Panc1 (cell line): ENCODE data around the gene OR2D2. TPM values are rescaled to one million over a fixed set of nuclear protein-coding genes. Genes with fewer than 3 reads are reported as not detected.
"Not testable (repeated sequence)": the region's sequence is repeated elsewhere in the genome, so short reads cannot be mapped to it uniquely, and the experiment has no call there.

Source experiments
- ATAC-seq: fragments of 200-7000 bp; cut with Tn5 transposase; 2 replicates; pipeline ENCODE4 v1.9.1; 2020; ENCODE audit warnings: mild to moderate bottlenecking, moderate library complexity
- BruUV-seq: library from RNA; stranded (reverse); fragments of 400-500 nt; replicated peaks from 2 replicates; lab custom pipeline; 2021; lab: Mats Ljungman, UMichigan
- CTCF ChIA-PET: fragments of 300-600 bp; sonication (Branson Sonifier 250); formaldehyde crosslinking; loops from one replicate; lab custom pipeline; 2022; ENCODE audit warnings: antibody characterized with exemption; lab: Charles Lee
- POLR2A ChIA-PET: fragments of 300-600 bp; sonication (Branson Sonifier 250); formaldehyde crosslinking; loops from one replicate; lab custom pipeline; 2022; ENCODE audit warnings: antibody characterized with exemption; lab: Charles Lee
- DNase-seq: peaks from one replicate; pipeline ENCODE4 v3.0.0-alpha.2; 2010; ENCODE audit warnings: low read depth, low spot score
- H3K27ac ChIP-seq: 2 replicates; pipeline ENCODE4 v1.5.1; 2011; ENCODE audit warnings: mild to moderate bottlenecking, low read length, inconsistent platforms
- H3K27me3 ChIP-seq: fragments of 200-500 bp; sonication (Bioruptor generic); 2 replicates; pipeline ENCODE4 v1.6.0; 2014; ENCODE audit warnings: low read length, inconsistent platforms; ENCODE audit not compliant: control insufficient read depth, insufficient read depth
- H3K36me3 ChIP-seq: fragments of 200-500 bp; sonication (Bioruptor generic); 2 replicates; pipeline ENCODE4 v1.5.1; 2014; ENCODE audit warnings: inconsistent platforms, mild to moderate bottlenecking, low read length, moderate library complexity; ENCODE audit not compliant: control insufficient read depth, insufficient read depth
- H3K4me1 ChIP-seq: 2 replicates; pipeline ENCODE4 v1.5.1; 2011; ENCODE audit warnings: inconsistent platforms, mild to moderate bottlenecking, low read length, moderate library complexity; ENCODE audit not compliant: control insufficient read depth, insufficient read depth
- H3K4me3 ChIP-seq, 2 experiments: 2 replicates each; pipeline ENCODE4 v1.5.1; 2011 to 2012; ENCODE audit warnings: low read depth in 2 of 2, low read length in 2 of 2, mild to moderate bottlenecking in 2 of 2, inconsistent platforms in 1 of 2, moderate library complexity in 1 of 2
- H3K9me3 ChIP-seq: fragments of 200-500 bp; sonication (Bioruptor generic); 2 replicates; pipeline ENCODE4 v1.5.1; 2014; ENCODE audit warnings: low read depth, mild to moderate bottlenecking, inconsistent platforms, low read length, moderate library complexity; ENCODE audit not compliant: control insufficient read depth, insufficient read depth
- POLR2AphosphoS5 ChIP-seq: IDR thresholded peaks from 2 replicates; pipeline ENCODE4 v1.6.1; 2012; ENCODE audit warnings: mild to moderate bottlenecking, low read depth, low read length, moderate library complexity
- SIN3A ChIP-seq: IDR thresholded peaks from 2 replicates; pipeline ENCODE4 v1.6.1; 2012; ENCODE audit warnings: low read depth, mild to moderate bottlenecking, low read length, moderate library complexity, borderline replicate concordance; ENCODE audit not compliant: insufficient read depth
- TCF7L2 ChIP-seq: IDR thresholded peaks from 2 replicates; pipeline ENCODE4 v1.6.1; 2011; ENCODE audit warnings: mild to moderate bottlenecking, low read depth, low read length, inconsistent platforms
- in situ Hi-C: cut with HindIII; loops from 2 replicates; pipeline ENCODE4 v1.10.0; 2016; ENCODE audit warnings: low sequenced_read_pairs, low pct_unique_long_range_greater_than_20kb
- intact Hi-C: fragments of 100-400 bp; cut with micrococcal nuclease; formaldehyde crosslinking; loops from one replicate; pipeline ENCODE4 v1.10.0; 2022; ENCODE audit not compliant: unreplicated experiment
- total RNA-seq: library from RNA; stranded (reverse); gene quantifications from one replicate; pipeline ENCODE4 v1.2.1, GENCODE V29; 2021; ENCODE audit not compliant: unreplicated experiment
- TF ChIP-seq, protein P1 (sequence below): fragments of 450-650 bp; IDR thresholded peaks from 2 replicates; pipeline ENCODE4 v1.5.1; 2017; ENCODE audit warnings: mild to moderate bottlenecking
- TF ChIP-seq, protein P2 (sequence below), 2 experiments: IDR thresholded peaks; 2 replicates each; pipeline ENCODE4 v1.6.1; 2011 to 2012; ENCODE audit warnings: low read depth in 2 of 2, control low read depth in 1 of 2, low read length in 1 of 2, mild to moderate bottlenecking in 1 of 2, moderate library complexity in 1 of 2; ENCODE audit not compliant: insufficient read depth in 1 of 2

The OR2D2 gene
- total RNA-seq, 1 experiment from 2014 or later, result 0.49 TPM

DNA sequence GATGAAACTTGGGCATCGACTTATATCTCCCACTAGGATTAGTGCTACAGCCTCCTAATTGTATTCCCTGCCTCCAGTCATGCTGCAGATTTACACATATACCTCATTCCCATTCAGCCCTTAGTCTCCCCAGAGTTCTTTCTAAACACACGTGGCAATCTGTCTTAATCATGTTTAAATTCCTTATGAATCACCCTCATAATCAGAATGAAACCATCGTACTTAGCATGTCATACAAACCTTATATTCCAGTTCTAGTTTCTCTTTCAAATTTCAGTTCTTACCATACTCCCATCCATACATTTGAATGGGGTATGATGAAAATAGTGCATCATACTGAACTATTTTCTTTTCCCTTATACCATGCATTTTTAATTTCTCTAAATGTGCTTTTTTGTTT lies 35.4 kb downstream of the OR2D2 start:
- POLR2A ChIA-PET, result no interaction called here
- intact Hi-C loops, result no loop called here
- DNase-seq, result no peak
- no peak overlapping the region for H3K4me3 ChIP-seq
- no TSS peak for BruUV-seq
- CTCF ChIA-PET, result no interaction called here
- no peak for TF ChIP-seq TCF7L2
- TF ChIP-seq, protein P1, sequence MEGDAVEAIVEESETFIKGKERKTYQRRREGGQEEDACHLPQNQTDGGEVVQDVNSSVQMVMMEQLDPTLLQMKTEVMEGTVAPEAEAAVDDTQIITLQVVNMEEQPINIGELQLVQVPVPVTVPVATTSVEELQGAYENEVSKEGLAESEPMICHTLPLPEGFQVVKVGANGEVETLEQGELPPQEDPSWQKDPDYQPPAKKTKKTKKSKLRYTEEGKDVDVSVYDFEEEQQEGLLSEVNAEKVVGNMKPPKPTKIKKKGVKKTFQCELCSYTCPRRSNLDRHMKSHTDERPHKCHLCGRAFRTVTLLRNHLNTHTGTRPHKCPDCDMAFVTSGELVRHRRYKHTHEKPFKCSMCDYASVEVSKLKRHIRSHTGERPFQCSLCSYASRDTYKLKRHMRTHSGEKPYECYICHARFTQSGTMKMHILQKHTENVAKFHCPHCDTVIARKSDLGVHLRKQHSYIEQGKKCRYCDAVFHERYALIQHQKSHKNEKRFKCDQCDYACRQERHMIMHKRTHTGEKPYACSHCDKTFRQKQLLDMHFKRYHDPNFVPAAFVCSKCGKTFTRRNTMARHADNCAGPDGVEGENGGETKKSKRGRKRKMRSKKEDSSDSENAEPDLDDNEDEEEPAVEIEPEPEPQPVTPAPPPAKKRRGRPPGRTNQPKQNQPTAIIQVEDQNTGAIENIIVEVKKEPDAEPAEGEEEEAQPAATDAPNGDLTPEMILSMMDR, result no peak
- TF ChIP-seq SIN3A, result no peak
- TF ChIP-seq, protein P2, sequence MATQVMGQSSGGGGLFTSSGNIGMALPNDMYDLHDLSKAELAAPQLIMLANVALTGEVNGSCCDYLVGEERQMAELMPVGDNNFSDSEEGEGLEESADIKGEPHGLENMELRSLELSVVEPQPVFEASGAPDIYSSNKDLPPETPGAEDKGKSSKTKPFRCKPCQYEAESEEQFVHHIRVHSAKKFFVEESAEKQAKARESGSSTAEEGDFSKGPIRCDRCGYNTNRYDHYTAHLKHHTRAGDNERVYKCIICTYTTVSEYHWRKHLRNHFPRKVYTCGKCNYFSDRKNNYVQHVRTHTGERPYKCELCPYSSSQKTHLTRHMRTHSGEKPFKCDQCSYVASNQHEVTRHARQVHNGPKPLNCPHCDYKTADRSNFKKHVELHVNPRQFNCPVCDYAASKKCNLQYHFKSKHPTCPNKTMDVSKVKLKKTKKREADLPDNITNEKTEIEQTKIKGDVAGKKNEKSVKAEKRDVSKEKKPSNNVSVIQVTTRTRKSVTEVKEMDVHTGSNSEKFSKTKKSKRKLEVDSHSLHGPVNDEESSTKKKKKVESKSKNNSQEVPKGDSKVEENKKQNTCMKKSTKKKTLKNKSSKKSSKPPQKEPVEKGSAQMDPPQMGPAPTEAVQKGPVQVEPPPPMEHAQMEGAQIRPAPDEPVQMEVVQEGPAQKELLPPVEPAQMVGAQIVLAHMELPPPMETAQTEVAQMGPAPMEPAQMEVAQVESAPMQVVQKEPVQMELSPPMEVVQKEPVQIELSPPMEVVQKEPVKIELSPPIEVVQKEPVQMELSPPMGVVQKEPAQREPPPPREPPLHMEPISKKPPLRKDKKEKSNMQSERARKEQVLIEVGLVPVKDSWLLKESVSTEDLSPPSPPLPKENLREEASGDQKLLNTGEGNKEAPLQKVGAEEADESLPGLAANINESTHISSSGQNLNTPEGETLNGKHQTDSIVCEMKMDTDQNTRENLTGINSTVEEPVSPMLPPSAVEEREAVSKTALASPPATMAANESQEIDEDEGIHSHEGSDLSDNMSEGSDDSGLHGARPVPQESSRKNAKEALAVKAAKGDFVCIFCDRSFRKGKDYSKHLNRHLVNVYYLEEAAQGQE (IDR thresholded peaks at IDR 0.05; ENCODE audit: insufficient read depth in 1 of 2, low read depth in 2 of 2, low read length in 1 of 2), result no peak
- no peak for TF ChIP-seq POLR2AphosphoS5
- H3K36me3 ChIP-seq, result no peaks in the 10 kb centered on the region
- no peak overlapping the region for H3K27ac ChIP-seq
- H3K9me3 ChIP-seq, result no peaks in the 10 kb centered on the region
- no peak for ATAC-seq
- no peaks in the 10 kb centered on the region for H3K4me1 ChIP-seq
- no peaks in the 10 kb centered on the region for H3K27me3 ChIP-seq
- in situ Hi-C loops, result no loop called here

DNA sequence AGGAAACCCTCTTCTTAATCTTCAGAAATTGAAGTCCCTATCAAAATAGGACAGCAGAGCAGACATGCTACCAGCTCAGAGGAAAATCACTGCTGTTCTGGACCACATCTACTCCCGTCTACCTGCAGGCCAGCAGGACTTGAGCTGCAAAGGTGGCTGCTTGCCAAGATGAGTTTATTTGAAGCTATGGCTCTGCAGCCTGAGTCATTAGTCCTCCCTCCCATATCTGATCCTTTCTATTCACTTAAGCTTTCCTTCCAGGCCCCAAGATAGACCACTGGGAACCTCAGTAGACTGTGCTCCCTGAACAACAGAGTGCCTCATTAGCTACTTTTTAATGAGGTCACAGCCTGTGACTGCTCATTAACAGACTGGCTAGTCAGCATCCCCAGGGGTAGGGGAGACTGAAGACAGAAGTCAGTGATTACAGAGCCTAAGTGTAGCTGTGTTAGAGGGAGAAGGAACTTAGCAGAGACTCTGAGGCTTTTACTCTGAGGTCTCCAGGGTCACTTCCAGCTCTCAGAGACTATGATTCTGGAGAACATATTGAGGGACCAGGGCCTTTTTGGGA lies 36.2 kb downstream of the OR2D2 start:
- no peaks in the 10 kb centered on the region for H3K4me1 ChIP-seq
- in situ Hi-C loops, result no loop called here

DNA sequence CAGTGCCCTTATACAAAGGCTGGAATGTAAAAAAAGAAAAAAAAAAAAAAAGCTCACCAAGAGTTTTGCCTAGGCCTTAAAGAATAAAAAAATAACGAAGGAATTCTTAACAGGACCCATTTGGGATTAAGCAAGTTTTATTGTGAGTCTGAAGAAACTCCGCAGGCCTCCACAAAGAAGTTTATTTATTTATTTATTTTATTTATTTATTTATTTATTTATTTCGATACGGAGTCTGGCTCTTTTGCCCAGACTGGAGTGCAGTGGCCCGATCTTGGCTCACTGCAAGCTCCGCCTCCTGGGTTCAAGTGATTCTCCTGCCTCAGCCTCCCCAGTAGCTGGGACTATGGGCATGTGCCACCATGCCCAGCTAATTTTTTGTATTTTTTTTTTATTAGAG lies 37.5 kb downstream of the OR2D2 start:
- H3K27me3 ChIP-seq, in situ Hi-C loops, ATAC-seq, H3K9me3 ChIP-seq, intact Hi-C loops, H3K4me3 ChIP-seq, DNase-seq, H3K36me3 ChIP-seq, POLR2A ChIA-PET, H3K4me1 ChIP-seq, H3K27ac ChIP-seq, BruUV-seq: not testable (repeated sequence)
- CTCF ChIA-PET, result interaction anchor here (0.6 kb wide), 2 partner anchors 306 to 1253 kb away, joined by 4 to 5 read pairs; no protein-coding TSS in a partner anchor

More for the DNA sequence above, 36.2 kb downstream of the OR2D2 start:
- no peak overlapping the region for H3K27ac ChIP-seq
- no peak for TF ChIP-seq TCF7L2
- TF ChIP-seq, protein P2 (IDR thresholded peaks at IDR 0.05; ENCODE audit: insufficient read depth in 1 of 2, low read depth in 2 of 2, low read length in 1 of 2), result no peak
- TF ChIP-seq, protein P1, result no peak
- no peak for TF ChIP-seq SIN3A
- no peak for TF ChIP-seq POLR2AphosphoS5
- DNase-seq (no peak), ATAC-seq (peak; percentile 70)
- CTCF ChIA-PET, result no interaction called here
- H3K27me3 ChIP-seq, result no peaks in the 10 kb centered on the region
- POLR2A ChIA-PET, result no interaction called here
- H3K36me3 ChIP-seq, result no peaks in the 10 kb centered on the region
- intact Hi-C loops, result no loop called here
- no peak overlapping the region for H3K4me3 ChIP-seq
- BruUV-seq, result no TSS peak
- H3K9me3 ChIP-seq, result no peaks in the 10 kb centered on the region
